ENCODE measurements around the gene PPP2R5C.
A peak's percentile ranks its signal among the peaks of the same experiment; 100 is the strongest.

PPP2R5C gene

DNA sequence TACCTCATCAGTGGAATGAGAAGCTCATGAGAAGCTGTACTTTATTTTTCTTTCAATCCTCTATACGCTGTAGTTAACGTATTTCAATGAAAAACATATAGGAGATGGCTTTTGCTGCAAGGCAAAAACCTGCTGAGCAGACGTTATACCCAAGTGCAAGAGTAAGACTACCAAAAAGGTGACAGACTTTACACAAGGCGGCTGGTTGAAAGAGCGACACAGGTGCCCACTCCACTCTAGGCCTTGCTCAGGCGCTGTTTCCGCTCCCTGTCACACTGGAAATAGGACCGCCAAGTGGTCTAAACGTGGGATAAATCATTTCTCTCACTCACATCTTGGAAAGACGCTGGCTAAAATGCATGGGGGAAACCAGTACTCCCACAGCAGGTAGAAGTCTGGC lies 54.5 kb downstream of the PPP2R5C start:
- DNase-seq: no peak

DNA sequence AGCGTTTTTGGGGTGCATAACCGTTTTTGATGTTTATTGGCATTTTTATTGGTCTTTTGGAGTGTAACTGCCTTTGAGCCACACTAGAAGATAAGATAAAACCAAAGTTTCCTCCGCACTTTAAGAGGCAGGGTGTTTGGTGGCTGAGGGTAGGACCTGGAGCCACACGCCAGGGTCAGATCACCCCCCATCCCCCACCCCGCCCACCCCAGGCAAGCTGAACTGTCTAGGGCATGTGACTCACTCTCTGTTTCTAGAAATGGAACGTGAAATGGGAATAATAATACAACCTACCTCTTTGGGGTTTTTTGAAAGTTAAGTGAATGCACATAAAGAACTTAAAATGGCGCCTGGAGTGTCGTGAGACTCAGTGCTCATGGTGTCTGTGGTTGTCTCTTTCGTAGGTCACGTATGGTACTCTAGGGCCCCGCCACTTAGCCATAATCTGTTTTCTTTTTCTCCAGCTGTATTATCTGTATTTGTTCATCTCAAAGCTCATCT lies 56.0 kb downstream of the PPP2R5C start:
- no peak for DNase-seq

DNA sequence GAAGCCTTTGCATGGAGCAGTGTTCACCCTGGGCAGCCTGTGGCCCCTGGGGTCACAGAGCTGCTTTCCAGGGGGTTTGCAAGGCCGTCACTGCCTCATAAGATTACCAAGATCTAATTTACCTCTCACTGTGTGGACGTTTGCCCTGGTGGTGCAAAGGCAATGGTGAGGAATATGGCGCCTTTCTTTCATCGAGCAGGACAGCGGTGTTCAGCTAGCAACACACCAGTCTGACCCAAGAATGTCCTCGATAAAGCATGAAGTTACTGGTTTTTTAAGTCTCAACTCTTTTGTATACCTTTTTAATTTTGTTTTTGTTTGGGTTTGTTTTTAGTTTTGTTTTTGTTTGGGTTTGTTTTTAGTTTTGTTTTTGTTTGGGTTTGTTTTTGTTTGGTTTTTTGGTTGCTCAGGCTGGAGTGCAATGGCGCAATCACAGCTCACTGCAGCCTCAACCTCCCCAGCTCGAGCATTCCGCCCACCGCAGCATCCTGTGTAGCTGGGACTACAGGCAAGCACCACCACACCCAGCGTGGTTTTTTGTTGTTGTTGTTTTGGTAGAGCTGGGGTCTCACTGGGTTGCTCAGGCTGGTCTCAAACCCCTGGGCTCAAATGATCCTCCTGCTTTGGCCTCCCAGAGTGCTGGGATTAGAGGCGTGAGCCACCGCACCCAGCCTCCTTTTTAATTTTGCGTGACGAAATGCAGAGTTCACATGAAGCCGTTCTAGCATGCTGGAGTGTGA lies 57.9 kb downstream of the PPP2R5C start:
- no peak for DNase-seq

DNA sequence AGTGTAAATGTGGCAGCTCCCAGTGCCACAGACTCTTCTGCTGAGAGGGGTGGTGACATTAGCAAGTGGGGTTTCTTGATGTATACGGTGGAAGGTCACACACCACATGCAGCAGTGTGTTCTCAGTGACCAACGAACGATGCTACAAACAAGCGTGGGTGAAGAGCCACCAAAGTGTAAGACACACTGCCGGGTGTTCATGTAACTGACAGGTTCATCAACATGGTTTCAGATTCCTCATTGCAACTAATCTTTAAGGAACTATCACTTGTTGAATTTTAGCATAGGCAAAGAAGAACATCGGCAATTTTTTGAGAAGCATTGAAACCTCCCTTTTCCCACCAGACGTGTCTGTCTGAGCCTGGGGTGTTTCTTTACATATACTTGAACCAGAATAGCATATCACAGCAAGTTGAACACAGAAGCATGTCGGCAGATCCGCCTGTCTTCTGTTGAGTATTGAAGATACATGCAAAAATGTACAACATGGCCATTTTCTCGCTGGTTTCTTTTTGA lies 58.8 kb downstream of the PPP2R5C start:
- DNase-seq: no peak

DNA sequence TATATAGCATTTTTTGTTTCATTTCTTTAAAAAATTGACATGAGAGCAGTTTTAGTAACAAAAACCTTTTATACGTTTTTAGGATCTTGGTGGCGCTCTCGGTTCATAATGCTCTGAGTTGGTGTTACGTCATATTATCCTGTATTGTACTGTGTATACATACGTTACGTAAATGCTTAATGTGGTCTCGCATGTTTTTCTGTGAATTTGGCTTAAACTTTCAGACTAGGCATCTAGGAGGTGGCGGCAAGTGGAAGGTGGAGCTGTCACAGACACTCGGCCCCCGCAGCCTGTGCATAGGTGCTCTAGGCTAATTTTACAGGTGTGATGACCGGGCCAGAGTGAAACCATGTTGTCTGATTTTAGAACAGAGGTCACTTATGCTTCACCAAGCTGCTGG lies 60.0 kb downstream of the PPP2R5C start:
- DNase-seq: no peak

DNA sequence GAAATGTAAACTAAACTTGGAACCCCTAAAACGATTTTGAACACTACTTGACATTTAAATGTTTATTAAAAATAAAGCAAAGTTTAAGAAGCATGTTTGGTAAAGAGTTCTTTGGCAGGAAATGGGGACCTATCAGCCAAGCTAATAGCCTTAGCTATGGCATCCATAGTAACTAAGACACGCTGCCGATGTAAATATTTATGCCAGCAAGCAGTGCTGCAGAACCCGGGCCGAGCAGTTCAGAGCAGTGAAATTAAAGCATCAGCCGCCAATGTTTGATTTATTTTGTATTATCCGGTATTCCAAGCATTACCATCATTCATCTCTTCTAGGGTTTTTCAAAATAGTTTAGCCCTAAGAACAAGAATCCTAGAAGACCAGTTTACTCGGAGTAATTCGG lies 61.6 kb downstream of the PPP2R5C start:
- no peak for DNase-seq

DNA sequence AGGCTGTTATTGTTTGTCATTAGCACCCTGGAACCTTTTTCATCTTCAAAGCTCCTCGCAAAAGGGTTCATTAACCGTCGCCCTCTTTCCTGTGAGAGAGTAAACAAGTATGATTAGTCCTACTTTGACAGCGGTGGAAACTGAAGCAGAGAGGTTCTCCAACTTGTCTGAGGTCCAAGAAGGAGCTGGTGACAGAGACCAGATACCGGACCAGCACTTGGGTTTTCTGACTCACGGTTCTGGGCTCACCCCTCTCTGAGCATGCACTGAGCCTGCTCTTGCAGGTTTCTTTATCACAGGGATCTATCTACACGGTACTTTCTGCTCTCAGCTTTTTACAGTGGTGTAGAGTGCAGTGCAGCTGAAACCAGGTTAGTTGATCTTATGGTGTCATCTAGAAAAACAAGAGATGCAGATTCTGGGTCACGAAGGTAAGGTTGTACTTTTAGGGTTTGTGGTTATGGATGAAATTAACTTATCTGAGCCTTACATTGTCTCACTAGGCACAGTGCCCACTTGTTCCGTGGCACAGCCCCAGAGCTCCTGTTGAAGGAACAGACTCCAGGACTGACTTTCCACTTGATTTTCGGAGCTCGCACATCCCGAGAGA lies 62.1 kb downstream of the PPP2R5C start:
- peak in 3 of 14 donors; percentile 21 to 31 (median 24) for DNase-seq

DNA sequence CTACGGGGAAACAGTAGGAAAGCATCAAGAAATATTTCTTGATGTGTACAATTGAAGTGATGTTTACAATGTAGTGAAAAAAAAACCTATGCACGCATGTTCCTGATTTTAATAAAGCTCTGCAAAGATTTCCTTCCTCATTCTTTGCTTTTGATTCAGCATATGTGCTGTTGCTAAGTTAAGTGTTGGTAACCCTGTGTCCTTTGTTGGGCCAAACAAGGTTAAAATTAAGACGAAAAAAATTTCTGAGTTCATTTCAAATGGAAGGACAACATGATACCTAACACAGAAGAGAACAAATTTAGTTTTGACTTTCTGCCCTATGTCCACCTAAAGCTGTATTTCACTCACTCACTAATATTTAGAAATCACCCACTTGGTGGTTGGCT lies 62.8 kb downstream of the PPP2R5C start:
- no peak for DNase-seq

DNA sequence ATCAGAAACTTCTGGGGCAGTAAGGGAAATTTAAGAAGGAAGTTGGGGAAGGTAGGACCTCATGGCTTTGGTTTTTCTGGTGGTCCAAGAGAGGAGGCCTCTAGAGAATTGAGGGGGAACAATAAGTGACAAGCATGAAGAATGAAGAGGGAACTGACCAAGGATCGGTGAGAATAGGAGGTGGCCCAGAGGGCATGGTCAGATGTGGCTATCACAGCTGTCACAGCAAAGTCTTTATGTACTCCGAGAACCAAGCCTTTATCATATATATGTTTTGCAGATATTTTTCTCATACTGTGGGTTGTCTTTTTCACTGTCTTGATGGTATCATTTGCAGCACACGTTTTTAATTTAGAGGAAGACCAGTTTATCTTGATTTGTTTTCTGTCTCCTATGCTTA lies 64.3 kb downstream of the PPP2R5C start:
- no peak for DNase-seq

DNA sequence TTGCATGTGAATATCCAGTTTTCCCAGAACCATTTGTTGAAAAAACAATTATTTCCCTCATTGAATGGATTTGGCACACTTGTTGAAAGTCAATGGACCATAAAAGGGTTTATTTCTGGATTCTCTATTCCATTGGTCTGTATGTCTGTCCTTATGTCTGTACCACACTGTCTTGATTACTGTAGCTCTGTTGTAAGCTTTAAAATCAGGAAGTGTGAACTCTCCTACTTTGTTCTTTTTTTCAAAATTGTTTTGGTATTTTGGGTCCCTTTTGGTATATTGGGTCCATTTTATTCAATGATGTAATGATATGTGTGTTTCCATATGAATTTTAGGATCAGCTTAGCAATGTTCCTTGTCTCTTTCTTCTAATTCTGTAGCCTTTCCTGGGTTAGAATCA lies 64.8 kb downstream of the PPP2R5C start:
- no peak for DNase-seq

DNA sequence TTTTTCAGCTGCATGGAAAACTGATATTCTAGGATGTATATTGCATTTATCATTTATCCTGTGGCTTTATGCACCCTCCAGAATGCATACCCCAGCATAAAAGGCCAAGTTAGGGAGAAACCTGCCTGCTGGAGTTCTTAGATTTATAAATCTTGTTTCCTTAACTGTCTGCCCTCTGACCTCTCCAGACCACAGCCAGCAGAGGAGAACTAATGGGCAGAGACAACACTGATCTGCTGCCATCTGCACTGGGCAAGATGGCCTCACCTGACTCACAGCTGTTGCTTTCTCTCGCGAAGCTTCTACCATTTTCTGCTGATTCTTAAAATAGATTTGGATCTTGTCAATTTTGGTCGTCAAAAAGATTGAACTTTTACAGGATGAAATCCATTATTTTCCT lies 65.8 kb downstream of the PPP2R5C start:
- no peak for DNase-seq

DNA sequence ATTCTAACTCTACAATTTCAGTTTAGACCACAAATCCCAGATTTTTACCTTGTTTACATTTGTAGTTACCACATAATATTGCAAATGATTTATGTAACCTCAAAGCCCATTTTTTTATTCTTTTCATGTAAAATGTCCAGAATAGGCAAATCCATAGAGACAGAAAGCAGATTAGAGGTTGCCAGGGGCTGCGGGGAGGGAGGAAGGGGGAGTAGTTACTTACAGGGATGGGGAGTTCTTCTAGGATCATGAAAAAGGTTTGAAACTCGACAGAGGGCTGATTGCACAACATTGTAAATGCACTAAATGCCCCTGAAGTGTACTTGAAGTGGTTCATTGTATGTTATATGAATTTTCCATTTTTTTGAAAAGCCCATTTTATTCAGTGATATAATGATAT lies 66.5 kb downstream of the PPP2R5C start:
- DNase-seq: no peak

DNA sequence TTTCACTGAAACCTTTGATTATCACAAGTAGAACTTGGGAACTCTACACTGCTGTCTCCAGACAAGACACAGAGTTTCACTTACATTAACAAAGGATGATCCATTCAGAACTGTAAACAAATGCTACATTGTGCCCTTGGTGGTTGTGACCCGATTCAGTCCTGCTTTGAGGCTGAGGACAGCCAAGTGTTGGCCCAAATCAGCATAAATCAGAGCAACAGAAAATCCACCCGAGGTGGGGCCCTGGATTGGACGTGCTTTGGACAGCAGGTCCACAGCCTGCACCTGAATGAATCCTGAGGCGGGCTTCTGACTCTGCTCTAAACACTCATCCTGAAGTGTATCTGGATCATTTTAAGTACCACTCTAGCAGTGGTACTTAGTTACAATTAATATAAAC lies 68.8 kb downstream of the PPP2R5C start:
- DNase-seq: peak in 3 of 14 donors; percentile 19 to 29 (median 26)

DNA sequence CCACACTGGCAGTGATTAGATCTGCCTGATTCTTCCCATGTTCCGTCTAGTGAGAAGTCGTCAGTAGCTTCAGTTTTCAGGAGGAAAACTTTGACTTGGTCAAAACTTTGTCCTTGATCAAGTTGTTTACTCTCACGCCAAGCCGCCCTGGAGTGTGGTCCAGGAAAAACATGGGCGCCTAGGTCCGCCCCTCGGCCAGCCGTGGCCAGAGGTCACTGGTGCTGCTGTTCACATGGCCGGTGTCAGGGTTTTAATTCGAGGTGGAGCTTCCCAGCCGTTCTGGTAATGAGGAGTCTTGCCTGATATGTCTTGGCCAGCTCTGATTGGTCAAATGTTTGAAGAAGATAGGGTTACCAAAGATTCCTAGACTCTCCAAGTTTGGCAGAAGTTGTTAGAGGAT lies 71.5 kb downstream of the PPP2R5C start:
- DNase-seq: no peak

DNA sequence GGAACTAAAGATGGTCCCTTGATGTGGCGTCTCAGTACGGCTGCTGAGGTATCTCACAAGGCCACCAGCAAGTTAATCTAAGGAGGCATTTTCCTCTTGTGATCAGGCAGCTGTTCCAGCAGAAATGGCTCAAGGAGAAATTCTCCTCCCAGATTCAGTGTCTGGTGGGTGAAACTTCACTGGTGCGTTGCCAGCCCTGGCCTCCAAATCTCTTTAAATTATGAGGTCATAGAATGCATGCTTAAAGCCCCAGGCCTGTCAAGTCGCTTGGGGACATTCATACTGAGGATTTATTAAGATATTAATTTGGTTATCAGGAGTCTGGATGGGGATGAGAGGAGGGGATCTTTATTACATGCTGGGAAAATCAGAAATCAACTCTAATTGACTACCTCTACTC lies 72.9 kb downstream of the PPP2R5C start:
- no peak for DNase-seq

DNA sequence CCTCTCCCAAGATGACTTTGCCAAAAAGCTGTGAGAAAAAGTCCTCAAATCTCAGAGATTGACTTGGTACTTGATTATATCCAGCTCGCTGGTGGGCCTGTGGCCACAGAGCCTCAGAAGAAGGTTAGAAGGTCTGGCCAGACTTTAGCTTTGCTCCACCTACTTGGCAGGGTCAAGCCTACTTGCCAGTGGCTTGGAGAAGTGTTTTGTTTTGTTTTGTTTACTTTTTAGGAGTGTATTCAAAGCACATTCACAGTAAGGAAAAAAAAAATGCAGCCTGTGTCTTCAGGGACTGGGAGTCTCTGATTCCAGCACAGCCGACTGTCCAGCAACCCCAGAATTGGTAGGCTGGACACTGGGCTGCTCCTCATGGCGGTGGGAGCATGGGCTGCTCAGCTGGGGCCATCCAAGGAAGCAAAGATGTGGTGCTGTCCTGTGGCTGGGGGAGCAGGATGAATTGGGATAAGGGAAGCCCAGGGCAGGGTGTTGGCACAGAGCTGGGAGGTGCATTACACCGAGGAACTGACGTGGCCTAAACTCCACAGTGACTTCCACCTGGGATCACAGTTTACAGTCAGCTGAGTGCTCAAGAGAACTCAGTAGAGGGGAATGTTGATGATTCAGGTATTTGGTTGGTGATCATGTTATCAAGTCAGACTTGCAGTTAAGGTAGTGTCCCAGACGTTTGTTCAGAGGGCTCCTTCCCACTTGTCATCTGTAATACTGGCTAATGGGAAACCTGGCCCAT lies 73.5 kb downstream of the PPP2R5C start:
- DNase-seq: peak in 1 of 14 donors; percentile 16

DNA sequence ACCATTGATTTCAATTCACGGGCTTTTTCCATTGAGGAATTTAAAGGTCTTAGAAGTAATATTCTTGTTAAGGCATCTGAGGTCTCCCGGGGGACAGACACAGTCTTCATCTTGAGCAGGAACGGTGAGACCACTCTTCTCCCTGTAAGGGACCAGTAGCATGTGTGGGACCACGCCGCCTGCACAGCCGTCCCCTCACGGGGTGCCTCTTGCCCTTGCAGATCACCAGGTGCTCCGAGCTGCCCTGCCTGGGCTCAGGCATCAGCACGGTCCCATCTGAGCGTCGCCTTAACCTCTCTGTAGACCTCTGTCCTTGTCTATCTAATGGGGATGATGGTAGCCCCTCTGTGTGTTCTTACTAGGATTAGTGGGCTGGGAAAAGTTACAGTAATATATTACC lies 74.1 kb downstream of the PPP2R5C start:
- no peak for DNase-seq

DNA sequence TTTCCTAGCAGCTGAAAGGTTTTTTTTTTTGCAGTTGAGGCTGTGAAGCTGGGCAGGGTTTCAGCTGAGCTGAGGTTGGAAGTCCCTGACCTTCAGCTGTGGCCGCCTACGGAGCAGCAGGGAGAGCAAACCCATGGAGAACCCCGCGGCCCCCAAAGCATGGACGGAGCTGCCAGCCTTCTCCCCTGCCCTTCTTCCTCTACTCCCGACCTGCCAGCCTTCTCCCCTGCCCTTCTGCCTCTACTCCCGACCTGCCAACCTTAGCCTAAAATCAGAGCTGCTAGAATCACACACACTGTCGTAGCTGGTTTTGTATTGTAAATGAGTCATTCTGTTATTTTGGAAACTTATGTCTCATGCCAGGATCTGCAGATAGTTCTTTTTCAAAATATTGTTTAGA lies 74.6 kb downstream of the PPP2R5C start:
- DNase-seq: peak in 1 of 14 donors; percentile 20

DNA sequence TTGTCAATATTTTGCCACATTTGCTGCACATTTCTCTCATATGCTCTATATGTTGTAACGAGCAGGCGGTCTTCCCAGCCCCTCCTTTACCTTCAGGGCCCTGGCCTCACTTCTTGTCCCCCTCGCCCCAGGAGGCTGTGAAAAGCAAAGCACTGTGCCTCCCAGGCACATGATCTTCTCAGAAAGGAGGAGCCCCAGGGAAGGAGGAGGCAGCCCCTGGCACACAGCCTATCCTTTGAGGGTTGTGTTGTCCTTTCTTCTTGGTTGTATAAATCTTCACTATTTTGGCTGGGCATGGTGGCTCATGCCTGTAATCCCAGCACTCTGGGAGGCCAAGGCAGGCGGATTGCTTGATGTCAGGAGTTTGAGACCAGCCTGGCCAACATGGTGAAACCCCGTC lies 77.0 kb downstream of the PPP2R5C start:
- no peak for DNase-seq

DNA sequence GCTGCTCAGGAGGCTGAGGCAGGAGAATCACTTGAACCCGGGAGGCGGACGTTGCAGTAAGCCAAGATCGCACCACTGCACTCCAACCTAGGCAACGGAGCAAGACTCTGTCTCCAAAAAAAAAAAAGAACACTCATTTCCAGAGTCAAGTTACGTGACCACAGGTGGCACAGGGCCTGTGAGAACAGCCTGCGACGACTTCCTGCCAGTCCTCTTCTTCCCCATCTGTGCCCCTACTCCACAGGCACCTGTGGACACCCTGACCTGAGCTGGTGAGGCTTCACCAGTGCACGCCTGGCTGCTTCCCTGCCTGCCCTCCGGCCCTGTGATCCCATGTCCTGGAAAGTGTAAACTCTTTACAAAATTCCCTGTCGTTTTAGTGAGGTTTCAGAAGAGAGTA lies 77.7 kb downstream of the PPP2R5C start:
- no peak for DNase-seq

DNA sequence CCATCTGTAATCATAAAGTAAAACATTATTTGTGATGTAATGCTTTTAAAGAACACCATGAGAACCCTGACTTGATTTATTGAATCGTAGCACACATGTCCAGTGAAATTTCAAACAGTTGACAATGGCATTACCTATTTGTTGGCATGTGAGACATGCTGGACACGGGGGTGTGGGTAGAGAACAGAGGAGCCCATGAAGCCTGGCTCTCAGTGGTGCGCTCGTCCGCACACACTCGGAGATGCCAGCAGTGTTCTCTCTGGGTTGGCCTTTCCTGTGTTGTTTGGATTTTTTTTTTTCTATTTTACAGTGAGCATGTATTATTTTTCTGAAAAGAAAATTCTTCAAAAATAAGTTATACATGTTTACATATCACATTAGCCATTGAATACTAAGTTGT lies 78.2 kb downstream of the PPP2R5C start:
- DNase-seq: no peak

DNA sequence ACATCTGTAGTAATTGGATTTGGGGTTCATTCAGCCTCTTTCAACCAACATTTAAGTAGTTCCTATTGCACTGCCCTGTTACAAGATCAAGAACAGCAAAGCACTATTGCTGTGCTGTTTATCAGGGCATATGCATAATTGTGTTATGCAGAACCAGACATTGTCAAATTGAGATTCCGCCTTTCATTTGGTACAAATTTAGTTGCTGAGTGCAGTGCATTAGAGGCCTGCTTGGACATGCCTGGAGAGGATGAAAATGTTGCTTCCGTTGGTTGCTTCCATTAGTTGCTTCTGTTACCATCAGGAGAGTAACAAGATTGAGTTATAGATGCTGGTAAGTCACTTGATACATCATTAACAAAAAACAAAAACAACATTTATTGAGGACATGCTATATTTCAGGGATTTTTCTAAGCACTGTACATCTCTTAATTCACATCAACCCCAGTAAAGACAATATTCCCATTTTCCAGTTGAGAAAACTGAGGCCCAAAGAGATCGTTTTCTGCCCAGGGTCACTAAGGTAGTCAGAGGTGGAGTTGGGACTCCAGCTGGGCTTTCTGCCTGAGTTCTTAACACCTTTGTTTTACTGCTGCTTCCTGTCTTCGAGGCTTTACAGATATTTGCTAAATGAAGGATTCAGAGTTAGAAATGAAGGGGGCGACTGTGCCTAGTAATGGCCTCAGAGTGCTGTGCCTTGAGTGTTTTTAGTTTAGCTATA lies 79.3 kb downstream of the PPP2R5C start:
- no peak for DNase-seq

DNA sequence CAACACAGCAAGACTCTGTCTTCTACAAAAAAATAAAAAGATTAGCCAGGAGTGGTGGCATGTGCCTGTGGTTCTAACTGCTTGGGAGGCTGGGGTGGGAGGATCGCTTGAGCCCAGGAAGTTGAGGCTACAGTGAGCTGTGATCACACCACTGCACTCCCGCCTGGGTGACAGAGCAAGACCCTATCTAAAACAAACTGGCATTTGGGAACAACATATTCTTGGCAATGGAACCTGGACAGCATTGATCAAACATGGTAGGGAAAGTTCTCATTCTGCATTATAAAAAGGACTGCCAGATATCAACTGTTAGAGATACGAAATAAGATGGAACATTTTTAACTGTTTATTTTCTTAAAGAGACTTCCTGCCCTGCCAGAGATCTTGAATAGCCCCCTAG lies 81.5 kb downstream of the PPP2R5C start:
- DNase-seq: no peak
